ENCODE results near the gene MTIF2. TPM values are rescaled to one million over a fixed set of nuclear protein-coding genes. Genes with fewer than 3 reads are reported as not detected.

MTIF2 gene
- total RNA-seq, 4 donors from 2014 or later: 16.1 to 22.6 (median 21.0) TPM

Small RNA genes within 50 kb of the gene (small RNA-seq; reads per million reads assigned to genes)
- gene RF00019: 0 reads per million in 3 donors

Other genes starting within 250 kb of the MTIF2 start
- 100 to 1,000 TPM; 214 to 272 (median 251) TPM for gene RTN4, start 218.8 kb downstream of the MTIF2 start, total RNA-seq
- gene CLHC1, start 36.9 kb downstream of the MTIF2 start, total RNA-seq: 10 to 100 TPM in 1 of 4 donors, 1 to 10 TPM in 3; 3.4 to 15.0 (median 6.4) TPM
- 1,000 to 10,000 TPM in 2 of 4 donors, 100 to 1,000 TPM in 2; 597 to 2,221 (median 1,586) TPM for gene RPS27A, start 36.5 kb downstream of the MTIF2 start, total RNA-seq
- gene CCDC88A, start 150.6 kb upstream of the MTIF2 start, total RNA-seq: 10 to 100 TPM; 29.7 to 58.6 (median 38.5) TPM